SH-SY5Y (cell line): ENCODE measurements around the gene NEURL2.

ENCODE experiments used
- GATA2 ChIP-seq: IDR thresholded peaks from 2 replicates; pipeline ENCODE4 v1.6.1; 2011; ENCODE audit warnings: mild to moderate bottlenecking, low read depth, low read length
- GATA3 ChIP-seq: IDR thresholded peaks from 2 replicates; pipeline ENCODE4 v1.6.1; 2011; ENCODE audit warnings: low read depth, mild to moderate bottlenecking, low read length, moderate library complexity

DNA sequence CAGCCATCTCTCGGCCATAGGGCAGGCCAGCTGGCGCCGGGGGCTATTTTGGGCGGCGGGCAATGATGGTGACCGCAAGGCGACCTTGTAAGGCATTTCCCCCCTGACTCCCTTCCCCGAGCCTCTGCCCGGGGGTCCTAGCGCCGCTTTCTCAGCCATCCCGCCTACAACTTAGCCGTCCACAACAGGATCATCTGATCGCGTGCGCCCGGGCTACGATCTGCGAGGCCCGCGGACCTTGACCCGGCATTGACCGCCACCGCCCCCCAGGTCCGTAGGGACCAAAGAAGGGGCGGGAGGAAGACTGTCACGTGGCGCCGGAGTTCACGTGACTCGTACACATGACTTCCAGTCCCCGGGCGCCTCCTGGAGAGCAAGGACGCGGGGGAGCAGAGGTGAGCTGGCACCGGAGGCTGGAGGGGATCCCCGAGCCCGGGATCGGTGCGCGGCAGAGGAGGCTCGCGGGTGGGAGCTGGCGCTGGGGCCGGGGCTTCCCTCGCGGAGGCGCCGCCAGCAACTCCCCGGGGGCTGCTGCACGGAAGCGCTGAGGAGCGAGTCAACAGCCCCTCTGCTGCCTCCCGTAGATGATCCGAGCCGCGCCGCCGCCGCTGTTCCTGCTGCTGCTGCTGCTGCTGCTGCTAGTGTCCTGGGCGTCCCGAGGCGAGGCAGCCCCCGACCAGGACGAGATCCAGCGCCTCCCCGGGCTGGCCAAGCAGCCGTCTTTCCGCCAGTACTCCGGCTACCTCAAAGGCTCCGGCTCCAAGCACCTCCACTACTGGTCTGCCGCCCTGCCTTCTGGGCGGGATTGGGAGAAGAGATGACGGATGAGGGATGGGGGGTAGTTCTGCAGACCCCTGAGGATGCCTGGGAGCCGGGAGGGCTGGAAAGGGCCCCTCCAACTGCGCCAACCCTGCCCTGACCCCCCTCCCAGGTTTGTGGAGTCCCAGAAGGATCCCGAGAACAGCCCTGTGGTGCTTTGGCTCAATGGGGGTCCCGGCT, at the start of gene NEURL2, which contains the start of gene CTSA:
- TF ChIP-seq GATA3 (no peak), GATA2 (no peak)
